HG03095 (cell line): ENCODE measurements around the gene INTS1.
"Not testable (repeated sequence)": the region's sequence is repeated elsewhere in the genome, so short reads cannot be mapped to it uniquely, and the experiment has no call there.

ENCODE experiments used
- ATAC-seq: cut with Tn5 transposase; IDR thresholded peaks from one replicate; pipeline ENCODE4 v1.9.1; 2021; ENCODE audit warnings: moderate library complexity; ENCODE audit not compliant: unreplicated experiment

The INTS1 gene

GRCh38 chr7:1531979-1532455 lies 27.8 kb upstream of the INTS1 start:
- ATAC-seq = no peak

- peak; percentile 21 for ATAC-seq
Measured at GRCh38 chr7:1531263-1531978, 27.2 kb upstream of the INTS1 start.

GRCh38 chr7:1530946-1531262 lies 26.7 kb upstream of the INTS1 start:
- peak; percentile 20 for ATAC-seq

DNA sequence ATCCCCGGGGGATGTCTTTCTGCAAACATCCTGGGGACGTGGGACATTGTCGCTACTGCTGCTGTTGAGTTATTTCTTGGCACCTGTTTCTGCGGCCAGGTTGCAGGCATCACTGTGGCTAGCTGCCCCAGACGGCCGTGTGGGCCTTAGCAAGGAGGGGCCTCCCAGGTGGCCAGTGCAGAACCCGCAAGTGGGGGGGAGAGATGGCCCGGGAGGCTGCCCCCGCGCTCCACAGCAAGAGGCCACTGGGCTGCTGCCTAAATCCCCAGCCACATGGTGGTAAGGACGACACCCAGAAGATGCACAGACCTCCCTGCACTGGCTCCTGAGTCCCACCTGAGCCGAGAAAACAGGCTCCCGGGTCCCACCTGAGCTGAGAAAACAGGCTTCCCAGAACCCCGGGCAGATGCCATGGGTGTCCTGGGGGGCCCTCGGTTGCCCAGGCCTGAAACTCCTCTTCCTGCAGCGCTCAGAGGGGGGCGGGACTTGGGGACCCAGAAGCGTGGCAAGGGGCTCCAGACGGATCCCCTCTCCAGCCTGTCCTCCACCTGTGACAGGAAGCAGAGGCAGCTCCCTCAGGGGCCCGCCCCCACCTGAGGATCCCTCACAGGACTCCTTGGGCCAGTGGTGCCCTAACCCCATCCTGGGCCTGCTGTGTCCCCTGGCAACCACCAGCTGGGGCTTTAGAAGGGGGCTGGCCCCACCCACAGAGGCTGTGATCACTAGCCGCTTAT lies 25.4 kb upstream of the INTS1 start:
- no peak for ATAC-seq

DNA sequence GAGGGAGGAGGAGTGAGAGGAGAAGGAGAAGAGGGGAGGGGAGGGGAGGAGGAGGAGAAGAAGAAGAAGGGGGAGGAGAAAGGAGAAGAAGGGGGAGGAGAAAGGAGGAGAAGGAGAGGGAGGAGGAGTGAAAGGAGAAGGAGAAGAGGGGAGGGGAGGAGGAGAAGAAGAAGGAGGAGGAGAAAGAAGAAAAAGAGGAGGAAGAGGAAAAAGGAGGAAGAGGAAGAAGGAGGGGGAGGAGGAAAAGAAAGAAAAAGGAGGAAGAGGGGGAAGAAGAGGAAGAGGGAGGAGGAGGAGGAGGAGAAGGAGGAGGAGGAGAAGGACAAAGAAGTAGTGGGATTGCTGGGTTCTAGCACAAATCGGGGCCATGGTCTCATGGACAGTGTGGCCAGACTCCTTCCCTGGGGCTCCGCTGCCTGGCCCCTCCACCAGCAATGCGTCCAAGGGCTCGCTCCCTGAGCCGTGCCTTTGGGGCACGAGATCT lies 22.1 kb upstream of the INTS1 start:
- no peak for ATAC-seq

DNA sequence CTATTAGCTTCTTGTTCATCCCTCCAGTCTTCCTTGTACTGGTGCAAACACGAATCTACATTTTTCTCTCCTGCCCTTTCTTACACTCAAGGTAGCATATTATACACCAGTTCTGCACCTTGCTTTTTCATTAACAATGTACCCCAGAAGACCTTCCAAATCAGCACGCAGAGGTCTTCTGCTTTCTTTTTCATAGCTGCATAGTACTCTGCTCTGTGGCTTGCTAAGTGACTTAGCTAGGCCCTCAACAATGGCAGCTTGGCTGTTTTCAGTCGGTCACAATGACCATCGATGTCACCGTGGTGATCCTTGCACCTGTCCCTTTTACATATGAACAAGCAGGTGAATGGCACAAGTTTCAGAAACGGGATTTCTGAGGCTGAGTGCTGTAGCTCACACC lies 21.2 kb upstream of the INTS1 start:
- no peak for ATAC-seq

DNA sequence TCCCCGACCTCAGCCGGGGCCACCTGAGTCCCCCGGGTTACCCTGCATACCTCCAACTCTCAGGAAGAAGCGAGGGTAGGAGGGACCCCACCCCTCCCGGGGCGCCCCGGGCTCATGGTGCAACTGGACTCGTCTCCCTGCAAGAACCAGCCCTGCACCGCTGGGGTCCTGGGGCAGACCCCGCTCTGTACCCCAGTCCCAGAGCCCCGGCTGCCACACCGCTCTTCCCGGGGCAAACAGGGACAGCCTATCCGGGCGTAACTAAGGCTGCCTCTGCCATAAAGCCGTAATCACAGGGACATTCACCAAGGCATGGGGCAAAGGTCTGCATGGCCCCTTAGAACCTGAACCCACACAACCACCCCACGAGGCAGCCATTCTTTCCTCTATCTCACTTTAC lies 19.7 kb upstream of the INTS1 start:
- no peak for ATAC-seq

DNA sequence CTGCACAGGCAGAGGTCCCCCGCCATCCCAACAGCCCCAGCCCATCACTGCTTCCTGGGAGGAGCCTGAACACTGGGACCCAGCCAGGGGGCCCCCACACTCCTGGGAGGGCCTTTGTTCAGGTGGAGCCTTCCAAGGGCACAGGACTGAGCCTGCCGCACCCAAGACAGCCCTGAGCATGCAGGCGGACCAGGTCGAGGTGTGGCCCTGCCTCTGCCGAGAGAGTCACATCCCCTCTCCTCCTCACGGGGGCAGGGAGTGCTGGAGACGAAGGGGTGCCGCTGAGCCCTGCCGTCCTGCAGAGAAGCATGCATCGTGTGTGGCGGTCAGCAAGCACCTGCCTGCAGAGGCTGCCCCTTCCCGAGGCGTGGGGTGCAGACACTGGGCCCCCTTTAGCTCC lies 19.0 kb upstream of the INTS1 start:
- ATAC-seq = no peak

- ATAC-seq = no peak
Measured at GRCh38 chr7:1521456-1521855, 17.3 kb upstream of the INTS1 start.

GRCh38 chr7:1520539-1521234 lies 16.5 kb upstream of the INTS1 start:
- no peak for ATAC-seq

- ATAC-seq = not testable (repeated sequence)
Measured at GRCh38 chr7:1519322-1519922, 15.2 kb upstream of the INTS1 start.

GRCh38 chr7:1516586-1517251 lies 12.5 kb upstream of the INTS1 start:
- ATAC-seq = no peak

- not testable (repeated sequence) for ATAC-seq
Measured at GRCh38 chr7:1515509-1515967, 11.3 kb upstream of the INTS1 start.

- no peak for ATAC-seq
Measured at GRCh38 chr7:1514995-1515401, 10.8 kb upstream of the INTS1 start.

- ATAC-seq = no peak
Measured at GRCh38 chr7:1514407-1514806, 10.2 kb upstream of the INTS1 start.

DNA sequence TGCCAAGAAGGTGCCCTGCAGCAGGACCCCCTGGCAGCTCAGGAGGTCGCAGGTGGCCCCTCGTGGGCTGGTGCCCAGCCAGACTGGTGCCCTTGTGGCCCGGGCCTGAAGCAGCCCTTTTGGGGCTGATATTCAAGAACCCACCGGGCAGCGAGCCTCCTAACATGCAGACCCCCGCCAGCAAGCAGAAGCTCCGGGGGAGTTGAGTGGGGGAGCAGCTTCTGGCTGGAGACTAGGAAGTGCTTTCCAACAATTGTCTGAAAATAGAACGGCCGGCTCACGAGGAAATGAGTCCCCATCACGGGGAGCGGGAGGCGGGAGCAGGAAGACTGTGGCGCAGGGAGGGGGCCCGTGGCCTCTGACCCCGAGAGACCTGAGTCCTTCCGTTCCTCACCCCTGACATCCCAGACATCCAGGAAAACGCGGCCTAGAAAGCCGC lies 9.5 kb upstream of the INTS1 start:
- no peak for ATAC-seq

DNA sequence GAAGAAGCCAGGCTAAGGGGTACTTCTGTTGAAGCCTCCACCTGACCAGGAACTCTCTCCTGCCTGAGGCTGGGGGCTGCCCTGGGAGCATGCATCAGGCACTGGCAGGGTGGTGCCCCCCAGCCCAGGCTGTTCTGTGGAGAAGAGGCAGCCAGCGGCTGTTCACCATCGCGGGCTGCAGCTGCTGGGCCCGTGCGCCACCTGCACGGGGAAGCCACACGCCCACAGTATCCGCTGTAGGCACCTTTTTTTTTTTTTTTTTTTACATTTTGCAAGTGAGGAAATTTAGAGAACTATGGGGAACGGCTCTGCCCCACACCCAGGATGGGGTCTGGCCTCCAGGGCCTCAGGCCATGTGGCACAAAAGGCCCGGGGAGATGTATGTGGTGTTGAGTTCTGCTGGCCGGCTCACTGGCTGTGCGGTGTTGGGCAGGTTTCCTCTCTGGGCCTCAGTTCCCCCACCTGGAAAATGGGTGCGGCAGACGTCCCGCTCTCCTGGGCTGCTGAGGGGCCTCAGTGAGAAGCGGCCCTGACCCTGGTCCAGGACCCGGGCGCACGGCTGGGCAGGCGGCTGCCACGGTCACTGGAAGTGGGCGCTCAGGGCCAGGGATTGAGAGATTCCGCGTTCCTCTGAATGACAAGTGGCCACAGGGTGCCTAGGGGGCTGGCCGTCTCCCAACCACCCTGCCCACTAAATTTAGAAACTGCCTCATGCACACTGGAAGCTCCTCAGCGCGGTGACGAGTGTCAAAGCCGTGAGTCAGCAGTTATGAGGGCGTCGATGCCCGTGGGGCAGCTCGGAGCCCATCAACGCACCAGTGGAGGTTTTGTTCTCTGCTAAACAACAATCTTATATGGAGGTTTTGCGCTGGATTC lies 8.8 kb upstream of the INTS1 start:
- ATAC-seq = no peak

DNA sequence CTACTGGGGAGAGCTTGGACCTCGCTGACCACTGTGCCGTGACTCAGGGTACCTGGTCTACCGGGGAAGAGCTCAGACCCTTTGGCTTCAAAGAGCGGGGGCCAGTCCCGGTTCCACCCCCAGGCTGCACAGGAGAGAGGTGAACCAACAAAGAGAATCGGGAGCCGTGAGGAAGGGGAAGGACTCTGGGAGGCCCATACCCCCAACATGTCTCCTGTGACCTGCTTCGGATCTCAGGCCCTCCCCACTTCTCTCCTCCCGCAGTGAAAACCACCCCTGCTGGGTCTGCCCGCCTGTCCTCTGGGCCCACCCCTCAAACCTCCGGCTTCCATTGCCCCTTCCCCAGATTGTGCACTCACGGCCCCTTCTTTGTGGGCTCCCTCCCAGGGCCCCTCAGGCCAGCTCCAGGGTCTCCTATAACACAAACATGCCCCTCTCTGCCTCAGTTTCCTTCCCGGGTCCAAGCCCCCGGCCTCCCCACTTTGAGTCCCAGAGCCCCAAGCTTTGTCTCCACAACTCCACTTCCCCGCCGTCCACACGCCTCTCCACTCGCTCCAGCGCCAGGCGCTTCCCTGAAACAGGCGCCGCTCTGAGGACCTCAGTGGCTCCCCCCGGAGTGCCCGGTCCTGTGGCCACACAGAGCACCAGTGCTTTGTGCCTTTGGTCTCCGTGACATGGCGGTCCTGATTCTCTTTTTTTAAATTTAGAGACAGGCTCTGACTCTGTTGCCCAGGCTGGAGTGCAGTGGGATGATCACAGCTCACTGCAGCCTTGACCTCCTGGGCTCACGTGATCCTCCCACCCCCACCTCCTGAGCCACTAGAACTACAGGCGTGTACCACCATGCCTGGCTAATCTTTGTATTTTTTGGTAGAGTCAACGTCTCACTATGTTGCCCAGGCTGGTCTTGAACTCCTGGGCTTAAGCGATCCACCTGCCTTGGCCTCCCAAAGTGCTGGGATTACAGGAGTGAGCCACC lies 7.5 kb upstream of the INTS1 start:
- no peak for ATAC-seq

DNA sequence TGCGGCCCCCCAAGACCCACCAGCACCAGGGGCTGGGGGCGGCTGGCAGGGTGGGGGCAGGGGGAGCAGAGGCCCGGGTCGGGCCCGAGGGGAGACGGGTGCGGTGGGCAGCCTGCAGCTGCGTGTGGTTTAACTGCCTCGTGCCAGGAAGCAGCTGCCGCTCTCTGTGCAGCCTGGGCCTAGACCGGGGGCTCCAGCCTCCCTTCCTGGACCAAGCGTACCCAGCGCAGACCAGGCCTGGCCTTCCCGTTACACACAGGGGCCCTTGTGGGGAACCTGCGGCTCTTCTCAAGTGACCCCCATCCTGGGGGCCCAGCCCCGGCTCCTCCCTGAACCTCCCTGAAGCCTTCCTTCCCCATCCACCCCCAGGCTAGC lies 6.6 kb upstream of the INTS1 start:
- ATAC-seq = no peak
